ENCODE results near the gene ZHX3. TPM values are rescaled to one million over a fixed set of nuclear protein-coding genes. Genes with fewer than 3 reads are reported as not detected.

ZHX3 gene
- total RNA-seq, 1 experiment from 2014 or later, result 9.6 TPM

DNA sequence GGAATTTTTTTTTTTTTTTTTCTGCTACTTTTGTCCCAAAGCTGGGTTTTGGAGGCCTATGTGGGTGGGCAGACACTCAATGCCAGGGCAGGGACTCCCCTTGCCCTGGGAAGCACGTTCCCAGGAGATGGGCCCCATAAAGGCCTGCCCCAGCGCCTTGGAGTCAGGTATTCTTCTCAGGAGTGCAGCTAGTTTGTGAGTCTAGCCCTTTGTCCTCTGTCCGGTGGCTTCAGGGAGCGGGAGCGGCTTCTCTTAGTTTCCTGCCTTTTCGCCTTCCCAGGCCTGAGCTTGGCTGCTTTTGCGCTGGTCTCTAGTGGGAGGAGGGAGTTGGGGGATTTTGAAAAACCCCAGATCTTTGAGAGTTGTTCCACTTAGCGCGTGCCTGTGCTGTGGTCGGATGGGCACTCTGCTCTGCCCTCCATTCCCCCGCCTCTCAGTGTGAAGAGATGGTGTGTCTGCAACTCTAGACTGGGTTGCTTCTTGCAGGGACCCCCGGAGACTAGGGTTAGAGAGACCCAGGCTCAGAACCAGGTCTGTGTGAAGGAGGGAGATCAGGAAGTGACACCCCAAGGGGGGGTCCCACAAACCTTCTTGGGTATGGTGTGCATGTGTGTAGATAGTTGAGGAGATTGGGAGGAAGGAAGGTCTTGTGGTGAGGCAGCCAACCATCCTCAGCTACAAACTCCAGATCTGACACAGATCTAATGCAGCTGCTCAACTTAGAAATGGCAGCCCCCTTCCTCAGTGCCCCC, 178.9 kb downstream of the ZHX3 start:
- no peak for ATAC-seq
- POLR2A ChIA-PET, result interaction anchor here (0.7 kb wide), 2 partner anchors 59 to 164 kb away, joined by 4 to 6 read pairs; no protein-coding TSS in a partner anchor
- peaks cover 63% of the 10 kb centered on the region for H3K4me1 Mint-ChIP-seq
- peak overlapping the region; percentile 83 for H3K27ac Mint-ChIP-seq
- peaks cover 13% of the 10 kb centered on the region for H3K27me3 Mint-ChIP-seq (ENCODE audit: low read depth)
- H3K9me3 Mint-ChIP-seq, result no peaks in the 10 kb centered on the region
- peak overlapping the region; percentile 89 for H3K4me3 Mint-ChIP-seq
- CTCF ChIA-PET, result interaction anchor here (0.6 to 1.4 kb wide), 3 partner anchors 34 to 155 kb away, joined by 3 to 8 read pairs (median 3); no protein-coding TSS in a partner anchor
- peaks cover 3% of the 10 kb centered on the region; the same call in 1 of the 2 replicates for H3K36me3 Mint-ChIP-seq
- no peak for DNase-seq (ENCODE audit: low spot score)
- TF ChIP-seq NR3C1 (CRISPR knock-in tag; conservative IDR thresholded peaks at IDR 0.05; ENCODE audit: low read depth) (no peak), ZNF416 (CRISPR knock-in tag; IDR thresholded peaks at IDR 0.05) (no peak)
- TF ChIP-seq, protein P1, sequence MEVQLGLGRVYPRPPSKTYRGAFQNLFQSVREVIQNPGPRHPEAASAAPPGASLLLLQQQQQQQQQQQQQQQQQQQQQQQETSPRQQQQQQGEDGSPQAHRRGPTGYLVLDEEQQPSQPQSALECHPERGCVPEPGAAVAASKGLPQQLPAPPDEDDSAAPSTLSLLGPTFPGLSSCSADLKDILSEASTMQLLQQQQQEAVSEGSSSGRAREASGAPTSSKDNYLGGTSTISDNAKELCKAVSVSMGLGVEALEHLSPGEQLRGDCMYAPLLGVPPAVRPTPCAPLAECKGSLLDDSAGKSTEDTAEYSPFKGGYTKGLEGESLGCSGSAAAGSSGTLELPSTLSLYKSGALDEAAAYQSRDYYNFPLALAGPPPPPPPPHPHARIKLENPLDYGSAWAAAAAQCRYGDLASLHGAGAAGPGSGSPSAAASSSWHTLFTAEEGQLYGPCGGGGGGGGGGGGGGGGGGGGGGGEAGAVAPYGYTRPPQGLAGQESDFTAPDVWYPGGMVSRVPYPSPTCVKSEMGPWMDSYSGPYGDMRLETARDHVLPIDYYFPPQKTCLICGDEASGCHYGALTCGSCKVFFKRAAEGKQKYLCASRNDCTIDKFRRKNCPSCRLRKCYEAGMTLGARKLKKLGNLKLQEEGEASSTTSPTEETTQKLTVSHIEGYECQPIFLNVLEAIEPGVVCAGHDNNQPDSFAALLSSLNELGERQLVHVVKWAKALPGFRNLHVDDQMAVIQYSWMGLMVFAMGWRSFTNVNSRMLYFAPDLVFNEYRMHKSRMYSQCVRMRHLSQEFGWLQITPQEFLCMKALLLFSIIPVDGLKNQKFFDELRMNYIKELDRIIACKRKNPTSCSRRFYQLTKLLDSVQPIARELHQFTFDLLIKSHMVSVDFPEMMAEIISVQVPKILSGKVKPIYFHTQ (CRISPR knock-in tag; IDR thresholded peaks at IDR 0.05), result no peak

DNA sequence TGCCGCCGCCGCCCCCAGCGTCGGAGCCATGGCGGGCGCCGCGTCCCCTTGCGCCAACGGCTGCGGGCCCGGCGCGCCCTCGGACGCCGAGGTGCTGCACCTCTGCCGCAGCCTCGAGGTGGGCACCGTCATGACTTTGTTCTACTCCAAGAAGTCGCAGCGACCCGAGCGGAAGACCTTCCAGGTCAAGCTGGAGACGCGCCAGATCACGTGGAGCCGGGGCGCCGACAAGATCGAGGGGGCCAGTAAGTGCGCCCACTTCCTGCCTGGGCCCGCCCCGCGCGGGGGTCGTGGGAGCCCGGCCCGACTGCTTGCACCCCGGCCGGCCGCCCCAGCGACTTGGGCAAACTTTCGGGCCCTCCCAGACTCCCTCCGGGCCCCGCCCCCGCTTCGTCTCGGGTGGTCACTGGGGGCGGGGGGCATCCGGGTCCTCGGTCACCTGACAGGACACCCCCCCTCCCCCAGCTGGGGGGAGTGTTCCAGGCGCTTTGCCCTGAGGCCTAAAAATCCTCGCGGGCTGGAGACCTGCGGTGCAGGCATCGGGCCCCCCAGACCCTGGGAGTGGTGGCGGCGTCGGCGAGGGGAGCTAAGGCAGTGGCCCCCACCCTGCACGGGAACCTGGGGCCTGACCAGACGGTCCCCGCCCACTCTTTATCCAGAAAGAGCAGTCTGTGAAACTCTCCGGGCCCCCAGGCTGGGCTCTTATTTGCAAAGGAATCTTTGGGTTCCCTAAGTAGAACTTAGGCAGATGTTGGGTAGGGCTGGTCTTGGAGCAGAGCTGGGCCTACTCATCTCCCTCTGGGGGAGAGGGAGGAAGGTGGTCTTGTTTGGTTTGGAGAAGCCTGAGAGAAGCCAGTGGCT, 179.7 kb downstream of the ZHX3 start:
- Mint-ChIP-seq H3K4me1 (peaks cover 59% of the 10 kb centered on the region), H3K27me3 (ENCODE audit: low read depth) (peaks cover 13% of the 10 kb centered on the region), H3K4me3 (peak overlapping the region; percentile 89), H3K9me3 (no peaks in the 10 kb centered on the region), H3K36me3 (peaks cover 3% of the 10 kb centered on the region; the same call in 1 of the 2 replicates), H3K27ac (peak overlapping the region; percentile 83)
- ChIA-PET POLR2A (interaction anchor here (0.7 kb wide), 2 partner anchors 60 to 165 kb away, joined by 4 to 6 read pairs; no protein-coding TSS in a partner anchor), CTCF (interaction anchor here (0.6 to 1.4 kb wide), 4 partner anchors 35 to 262 kb away, joined by 3 to 8 read pairs (median 3); no protein-coding TSS in a partner anchor)
- DNase-seq (ENCODE audit: low spot score) (peak; percentile 81), ATAC-seq (peak; percentile 9)
- TF ChIP-seq, protein P2, sequence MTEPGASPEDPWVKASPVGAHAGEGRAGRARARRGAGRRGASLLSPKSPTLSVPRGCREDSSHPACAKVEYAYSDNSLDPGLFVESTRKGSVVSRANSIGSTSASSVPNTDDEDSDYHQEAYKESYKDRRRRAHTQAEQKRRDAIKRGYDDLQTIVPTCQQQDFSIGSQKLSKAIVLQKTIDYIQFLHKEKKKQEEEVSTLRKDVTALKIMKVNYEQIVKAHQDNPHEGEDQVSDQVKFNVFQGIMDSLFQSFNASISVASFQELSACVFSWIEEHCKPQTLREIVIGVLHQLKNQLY (CRISPR knock-in tag; IDR thresholded peaks at IDR 0.05), result no peak
- TF ChIP-seq, protein P3, sequence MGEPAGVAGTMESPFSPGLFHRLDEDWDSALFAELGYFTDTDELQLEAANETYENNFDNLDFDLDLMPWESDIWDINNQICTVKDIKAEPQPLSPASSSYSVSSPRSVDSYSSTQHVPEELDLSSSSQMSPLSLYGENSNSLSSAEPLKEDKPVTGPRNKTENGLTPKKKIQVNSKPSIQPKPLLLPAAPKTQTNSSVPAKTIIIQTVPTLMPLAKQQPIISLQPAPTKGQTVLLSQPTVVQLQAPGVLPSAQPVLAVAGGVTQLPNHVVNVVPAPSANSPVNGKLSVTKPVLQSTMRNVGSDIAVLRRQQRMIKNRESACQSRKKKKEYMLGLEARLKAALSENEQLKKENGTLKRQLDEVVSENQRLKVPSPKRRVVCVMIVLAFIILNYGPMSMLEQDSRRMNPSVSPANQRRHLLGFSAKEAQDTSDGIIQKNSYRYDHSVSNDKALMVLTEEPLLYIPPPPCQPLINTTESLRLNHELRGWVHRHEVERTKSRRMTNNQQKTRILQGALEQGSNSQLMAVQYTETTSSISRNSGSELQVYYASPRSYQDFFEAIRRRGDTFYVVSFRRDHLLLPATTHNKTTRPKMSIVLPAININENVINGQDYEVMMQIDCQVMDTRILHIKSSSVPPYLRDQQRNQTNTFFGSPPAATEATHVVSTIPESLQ (CRISPR knock-in tag; IDR thresholded peaks at IDR 0.05), result no peak
- TF ChIP-seq, protein P4, sequence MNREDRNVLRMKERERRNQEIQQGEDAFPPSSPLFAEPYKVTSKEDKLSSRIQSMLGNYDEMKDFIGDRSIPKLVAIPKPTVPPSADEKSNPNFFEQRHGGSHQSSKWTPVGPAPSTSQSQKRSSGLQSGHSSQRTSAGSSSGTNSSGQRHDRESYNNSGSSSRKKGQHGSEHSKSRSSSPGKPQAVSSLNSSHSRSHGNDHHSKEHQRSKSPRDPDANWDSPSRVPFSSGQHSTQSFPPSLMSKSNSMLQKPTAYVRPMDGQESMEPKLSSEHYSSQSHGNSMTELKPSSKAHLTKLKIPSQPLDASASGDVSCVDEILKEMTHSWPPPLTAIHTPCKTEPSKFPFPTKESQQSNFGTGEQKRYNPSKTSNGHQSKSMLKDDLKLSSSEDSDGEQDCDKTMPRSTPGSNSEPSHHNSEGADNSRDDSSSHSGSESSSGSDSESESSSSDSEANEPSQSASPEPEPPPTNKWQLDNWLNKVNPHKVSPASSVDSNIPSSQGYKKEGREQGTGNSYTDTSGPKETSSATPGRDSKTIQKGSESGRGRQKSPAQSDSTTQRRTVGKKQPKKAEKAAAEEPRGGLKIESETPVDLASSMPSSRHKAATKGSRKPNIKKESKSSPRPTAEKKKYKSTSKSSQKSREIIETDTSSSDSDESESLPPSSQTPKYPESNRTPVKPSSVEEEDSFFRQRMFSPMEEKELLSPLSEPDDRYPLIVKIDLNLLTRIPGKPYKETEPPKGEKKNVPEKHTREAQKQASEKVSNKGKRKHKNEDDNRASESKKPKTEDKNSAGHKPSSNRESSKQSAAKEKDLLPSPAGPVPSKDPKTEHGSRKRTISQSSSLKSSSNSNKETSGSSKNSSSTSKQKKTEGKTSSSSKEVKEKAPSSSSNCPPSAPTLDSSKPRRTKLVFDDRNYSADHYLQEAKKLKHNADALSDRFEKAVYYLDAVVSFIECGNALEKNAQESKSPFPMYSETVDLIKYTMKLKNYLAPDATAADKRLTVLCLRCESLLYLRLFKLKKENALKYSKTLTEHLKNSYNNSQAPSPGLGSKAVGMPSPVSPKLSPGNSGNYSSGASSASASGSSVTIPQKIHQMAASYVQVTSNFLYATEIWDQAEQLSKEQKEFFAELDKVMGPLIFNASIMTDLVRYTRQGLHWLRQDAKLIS (CRISPR knock-in tag; IDR thresholded peaks at IDR 0.05; ENCODE audit: borderline replicate concordance), result no peak
- TF ChIP-seq NFATC4 (CRISPR knock-in tag; IDR thresholded peaks at IDR 0.05) (no peak), CREB1 (CRISPR knock-in tag; IDR thresholded peaks at IDR 0.05) (no peak), ZNF671 (CRISPR knock-in tag; IDR thresholded peaks at IDR 0.05) (no peak), KAT7 (CRISPR knock-in tag; IDR thresholded peaks at IDR 0.05; ENCODE audit: borderline replicate concordance) (peak; percentile 48; the same call in 1 of the 2 replicates), NR3C1 (CRISPR knock-in tag; conservative IDR thresholded peaks at IDR 0.05; ENCODE audit: low read depth) (no peak), CBFB (CRISPR knock-in tag; IDR thresholded peaks at IDR 0.05; ENCODE audit: low read depth) (no peak), SMAD4 (CRISPR knock-in tag; IDR thresholded peaks at IDR 0.05) (no peak), TCF7 (CRISPR knock-in tag; IDR thresholded peaks at IDR 0.05; ENCODE audit: low read depth) (no peak), TEAD4 (CRISPR knock-in tag; IDR thresholded peaks at IDR 0.05) (no peak), SOX15 (CRISPR knock-in tag; IDR thresholded peaks at IDR 0.05) (no peak)
- TF ChIP-seq, protein P5, sequence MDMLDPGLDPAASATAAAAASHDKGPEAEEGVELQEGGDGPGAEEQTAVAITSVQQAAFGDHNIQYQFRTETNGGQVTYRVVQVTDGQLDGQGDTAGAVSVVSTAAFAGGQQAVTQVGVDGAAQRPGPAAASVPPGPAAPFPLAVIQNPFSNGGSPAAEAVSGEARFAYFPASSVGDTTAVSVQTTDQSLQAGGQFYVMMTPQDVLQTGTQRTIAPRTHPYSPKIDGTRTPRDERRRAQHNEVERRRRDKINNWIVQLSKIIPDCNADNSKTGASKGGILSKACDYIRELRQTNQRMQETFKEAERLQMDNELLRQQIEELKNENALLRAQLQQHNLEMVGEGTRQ (CRISPR knock-in tag; IDR thresholded peaks at IDR 0.05), result peak; percentile 92
- TF ChIP-seq, protein P1 (CRISPR knock-in tag; IDR thresholded peaks at IDR 0.05), result no peak

Measured in WTC11 (cell line).